GM12878 (cell line): ENCODE measurements around the gene STARD8.

Source experiments
- BHLHE40 ChIP-seq, 2 experiments: fragments of 450-650 bp in 1 of 2; IDR thresholded peaks; 2 replicates each; pipeline ENCODE4 v1.6.1; 2011 to 2017; ENCODE audit warnings: low read depth in 2 of 2, borderline replicate concordance in 1 of 2, improper control_type of control experiment in 1 of 2, low read length in 1 of 2, mild to moderate bottlenecking in 1 of 2
- CEBPB ChIP-seq, 2 experiments: fragments of 150-350 bp in 1 of 2; IDR thresholded peaks; 2 replicates each; pipeline ENCODE4 v1.6.1; 2012 to 2014; ENCODE audit warnings: low read depth in 2 of 2, low read length in 2 of 2, borderline replicate concordance in 1 of 2, inconsistent platforms in 1 of 2
- CREB1 ChIP-seq: IDR thresholded peaks from 2 replicates; pipeline ENCODE4 v1.6.1; 2012; ENCODE audit warnings: low read depth, mild to moderate bottlenecking, inconsistent platforms
- POLR2AphosphoS5 ChIP-seq: IDR thresholded peaks from 2 replicates; pipeline ENCODE4 v1.6.1; 2011; ENCODE audit warnings: mild to moderate bottlenecking, low read length, inconsistent platforms
- TF ChIP-seq, protein P1 (sequence below), 3 experiments: IDR thresholded peaks in 2 of 3; conservative IDR thresholded peaks in 1 of 3; 2 replicates each; pipeline ENCODE4 v1.5.1; 2011; ENCODE audit warnings: low read depth in 3 of 3, low read length in 3 of 3, mild to moderate bottlenecking in 3 of 3, control low read depth in 2 of 3, moderate library complexity in 2 of 3, inconsistent platforms in 1 of 3, mixed read lengths in 1 of 3; ENCODE audit not compliant: control insufficient read depth in 2 of 3, insufficient read depth in 1 of 3; ENCODE audit errors: extremely low read depth in 1 of 3

DNA sequence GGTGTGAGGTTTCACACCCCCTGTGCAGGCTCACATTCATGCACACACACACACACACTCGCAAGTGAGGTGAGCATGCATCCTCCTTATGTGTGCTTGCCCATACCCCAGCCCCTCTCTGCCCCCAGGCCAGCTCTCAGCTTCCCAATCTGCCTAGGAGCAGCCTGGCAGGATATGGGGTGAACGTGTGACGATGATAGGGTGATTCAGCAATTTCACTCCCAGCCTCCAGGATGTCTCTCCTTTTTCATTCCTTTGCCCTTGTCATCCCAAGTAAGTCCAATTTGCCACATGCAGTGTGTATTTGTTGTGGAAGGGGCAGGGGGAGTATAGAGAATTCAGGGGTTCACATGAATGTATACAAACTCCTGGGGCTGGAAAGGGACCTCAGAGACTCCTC is 7.2 kb downstream of the STARD8 start:
- TF ChIP-seq CEBPB (IDR thresholded peaks at IDR 0.05; ENCODE audit: borderline replicate concordance in 1 of 2, low read depth in 2 of 2, low read length in 2 of 2) (no peak), BHLHE40 (IDR thresholded peaks at IDR 0.05; ENCODE audit: borderline replicate concordance in 1 of 2, low read depth in 2 of 2, low read length in 1 of 2) (no peak), CREB1 (no peak), POLR2AphosphoS5 (no peak)
- TF ChIP-seq, protein P1, sequence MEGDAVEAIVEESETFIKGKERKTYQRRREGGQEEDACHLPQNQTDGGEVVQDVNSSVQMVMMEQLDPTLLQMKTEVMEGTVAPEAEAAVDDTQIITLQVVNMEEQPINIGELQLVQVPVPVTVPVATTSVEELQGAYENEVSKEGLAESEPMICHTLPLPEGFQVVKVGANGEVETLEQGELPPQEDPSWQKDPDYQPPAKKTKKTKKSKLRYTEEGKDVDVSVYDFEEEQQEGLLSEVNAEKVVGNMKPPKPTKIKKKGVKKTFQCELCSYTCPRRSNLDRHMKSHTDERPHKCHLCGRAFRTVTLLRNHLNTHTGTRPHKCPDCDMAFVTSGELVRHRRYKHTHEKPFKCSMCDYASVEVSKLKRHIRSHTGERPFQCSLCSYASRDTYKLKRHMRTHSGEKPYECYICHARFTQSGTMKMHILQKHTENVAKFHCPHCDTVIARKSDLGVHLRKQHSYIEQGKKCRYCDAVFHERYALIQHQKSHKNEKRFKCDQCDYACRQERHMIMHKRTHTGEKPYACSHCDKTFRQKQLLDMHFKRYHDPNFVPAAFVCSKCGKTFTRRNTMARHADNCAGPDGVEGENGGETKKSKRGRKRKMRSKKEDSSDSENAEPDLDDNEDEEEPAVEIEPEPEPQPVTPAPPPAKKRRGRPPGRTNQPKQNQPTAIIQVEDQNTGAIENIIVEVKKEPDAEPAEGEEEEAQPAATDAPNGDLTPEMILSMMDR (IDR thresholded peaks at IDR 0.05 in 2 of 3, conservative IDR thresholded peaks at IDR 0.05 in 1 of 3; ENCODE audit: control insufficient read depth in 2 of 3, extremely low read depth in 1 of 3, insufficient read depth in 1 of 3, low read depth in 3 of 3, low read length in 3 of 3) = no peak
